ENCODE data around the gene ASPHD2.

ASPHD2 gene

DNA sequence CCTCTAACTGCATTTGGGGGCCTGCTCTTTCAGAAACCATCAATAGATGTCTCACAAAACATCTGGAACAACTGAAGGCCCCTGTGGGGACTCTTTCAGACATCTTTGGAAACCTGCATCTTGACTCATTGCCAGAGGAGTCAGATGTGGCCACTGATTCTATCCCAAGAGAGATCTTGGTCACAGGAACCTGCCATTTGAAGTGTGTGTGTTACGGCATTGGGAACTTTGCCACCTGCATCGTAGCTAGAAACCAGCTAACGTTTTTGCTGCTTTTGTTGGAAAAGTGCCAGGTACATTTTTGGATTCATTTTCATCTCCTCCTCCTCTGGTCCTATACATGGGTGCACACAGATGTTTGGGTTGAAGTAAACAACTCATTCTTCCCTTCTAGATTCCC lies 58.9 kb downstream of the ASPHD2 start:
- TF ChIP-seq, protein P1, sequence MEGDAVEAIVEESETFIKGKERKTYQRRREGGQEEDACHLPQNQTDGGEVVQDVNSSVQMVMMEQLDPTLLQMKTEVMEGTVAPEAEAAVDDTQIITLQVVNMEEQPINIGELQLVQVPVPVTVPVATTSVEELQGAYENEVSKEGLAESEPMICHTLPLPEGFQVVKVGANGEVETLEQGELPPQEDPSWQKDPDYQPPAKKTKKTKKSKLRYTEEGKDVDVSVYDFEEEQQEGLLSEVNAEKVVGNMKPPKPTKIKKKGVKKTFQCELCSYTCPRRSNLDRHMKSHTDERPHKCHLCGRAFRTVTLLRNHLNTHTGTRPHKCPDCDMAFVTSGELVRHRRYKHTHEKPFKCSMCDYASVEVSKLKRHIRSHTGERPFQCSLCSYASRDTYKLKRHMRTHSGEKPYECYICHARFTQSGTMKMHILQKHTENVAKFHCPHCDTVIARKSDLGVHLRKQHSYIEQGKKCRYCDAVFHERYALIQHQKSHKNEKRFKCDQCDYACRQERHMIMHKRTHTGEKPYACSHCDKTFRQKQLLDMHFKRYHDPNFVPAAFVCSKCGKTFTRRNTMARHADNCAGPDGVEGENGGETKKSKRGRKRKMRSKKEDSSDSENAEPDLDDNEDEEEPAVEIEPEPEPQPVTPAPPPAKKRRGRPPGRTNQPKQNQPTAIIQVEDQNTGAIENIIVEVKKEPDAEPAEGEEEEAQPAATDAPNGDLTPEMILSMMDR (IDR thresholded peaks at IDR 0.05; ENCODE audit: extremely low read depth, insufficient read depth, missing control alignments), result no peak
- in situ Hi-C loops (cut with MboI; ENCODE audit: low pct_unique_long_range_greater_than_20kb, low sequenced_read_pairs, unreplicated experiment), result no loop called here
- no peak for DNase-seq (ENCODE audit: low spot score)

GRCh38 chr22:26489447-26490036 lies 60.5 kb downstream of the ASPHD2 start:
- TF ChIP-seq, protein P1 (IDR thresholded peaks at IDR 0.05; ENCODE audit: extremely low read depth, insufficient read depth, missing control alignments), result no peak
- DNase-seq (ENCODE audit: low spot score), result no peak
- in situ Hi-C loops (cut with MboI; ENCODE audit: low pct_unique_long_range_greater_than_20kb, low sequenced_read_pairs, unreplicated experiment), result no loop called here

- no peak for DNase-seq (ENCODE audit: low spot score)
- TF ChIP-seq, protein P1 (IDR thresholded peaks at IDR 0.05; ENCODE audit: extremely low read depth, insufficient read depth, missing control alignments), result no peak
- in situ Hi-C loops (cut with MboI; ENCODE audit: low pct_unique_long_range_greater_than_20kb, low sequenced_read_pairs, unreplicated experiment), result no loop called here
These were observed 63.2 kb downstream of the ASPHD2 start for GRCh38 chr22:26492220-26492619.

DNA sequence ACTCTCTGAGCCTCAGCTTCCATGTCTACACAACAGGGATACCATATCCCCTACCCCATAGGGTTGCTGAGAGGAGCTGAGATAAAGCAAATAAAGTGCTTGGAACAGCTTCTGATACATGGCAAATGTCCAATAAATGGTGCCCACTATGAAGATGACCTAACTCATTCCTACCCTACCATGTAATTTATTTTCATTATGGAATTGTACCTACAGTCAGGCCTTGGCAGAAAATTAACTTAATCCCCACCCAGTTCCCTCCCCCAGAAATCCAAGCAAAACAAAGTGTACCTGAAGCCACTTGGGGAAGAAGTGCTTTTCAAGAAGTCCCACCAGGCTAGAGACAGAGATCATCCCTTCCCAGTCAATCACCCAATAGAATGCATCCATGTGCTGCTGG lies 65.4 kb downstream of the ASPHD2 start:
- TF ChIP-seq, protein P1 (IDR thresholded peaks at IDR 0.05; ENCODE audit: extremely low read depth, insufficient read depth, missing control alignments), result no peak
- no peak for DNase-seq (ENCODE audit: low spot score)
- in situ Hi-C loops (cut with MboI; ENCODE audit: low pct_unique_long_range_greater_than_20kb, low sequenced_read_pairs, unreplicated experiment), result no loop called here

All from GM13977 (cell line).